Activated CD4-positive, alpha-beta memory T cell treated with anti-CD3 and anti-CD28 coated beads, Interleukin-2, amount 10 ng/mL, durations not matched to agents 7 days and 5 days (primary cell): ENCODE results near the gene OR1N1. TPM values are rescaled to one million over a fixed set of nuclear protein-coding genes. Genes with fewer than 3 reads are reported as not detected.
"Not testable (repeated sequence)": the region's sequence is repeated elsewhere in the genome, so short reads cannot be mapped to it uniquely, and the experiment has no call there.

Source experiments
- CTCF ChIA-PET: fragments of 350-600 bp; sonication (Branson Sonifier 250); formaldehyde crosslinking; loops from one replicate; lab custom pipeline; 2021; ENCODE audit warnings: antibody characterized with exemption, inconsistent platforms; lab: Charles Lee
- POLR2A ChIA-PET: fragments of 350-600 bp; sonication (Branson Sonifier 250); formaldehyde crosslinking; loops from one replicate; lab custom pipeline; 2021; ENCODE audit warnings: antibody characterized with exemption; lab: Charles Lee
- DNase-seq: peaks from one replicate; pipeline ENCODE4 v3.0.0-alpha.2; 2020
- H3K27ac Mint-ChIP-seq: one replicate; pipeline ENCODE4 v1.8.0; 2021; ENCODE audit warnings: mild to moderate bottlenecking, mixed read lengths
- H3K27me3 Mint-ChIP-seq: one replicate; pipeline ENCODE4 v1.8.0; 2021; ENCODE audit warnings: mixed read lengths
- H3K36me3 Mint-ChIP-seq: one replicate; pipeline ENCODE4 v1.8.0; 2021; ENCODE audit warnings: low read depth, mixed read lengths
- H3K4me1 Mint-ChIP-seq: one replicate; pipeline ENCODE4 v1.8.0; 2021; ENCODE audit warnings: mixed read lengths
- H3K4me3 Mint-ChIP-seq: one replicate; pipeline ENCODE4 v1.8.0; 2021; ENCODE audit warnings: mild to moderate bottlenecking, mixed read lengths
- H3K9me3 Mint-ChIP-seq: one replicate; pipeline ENCODE4 v1.8.0; 2021; ENCODE audit warnings: mixed read lengths
- total RNA-seq, 2 experiments: library from RNA; stranded (reverse); gene quantifications; one replicate each; pipeline ENCODE4 v1.2.3, GENCODE V29; 2021

The OR1N1 gene, protein sequence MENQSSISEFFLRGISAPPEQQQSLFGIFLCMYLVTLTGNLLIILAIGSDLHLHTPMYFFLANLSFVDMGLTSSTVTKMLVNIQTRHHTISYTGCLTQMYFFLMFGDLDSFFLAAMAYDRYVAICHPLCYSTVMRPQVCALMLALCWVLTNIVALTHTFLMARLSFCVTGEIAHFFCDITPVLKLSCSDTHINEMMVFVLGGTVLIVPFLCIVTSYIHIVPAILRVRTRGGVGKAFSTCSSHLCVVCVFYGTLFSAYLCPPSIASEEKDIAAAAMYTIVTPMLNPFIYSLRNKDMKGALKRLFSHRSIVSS
- not detected for total RNA-seq

DNA sequence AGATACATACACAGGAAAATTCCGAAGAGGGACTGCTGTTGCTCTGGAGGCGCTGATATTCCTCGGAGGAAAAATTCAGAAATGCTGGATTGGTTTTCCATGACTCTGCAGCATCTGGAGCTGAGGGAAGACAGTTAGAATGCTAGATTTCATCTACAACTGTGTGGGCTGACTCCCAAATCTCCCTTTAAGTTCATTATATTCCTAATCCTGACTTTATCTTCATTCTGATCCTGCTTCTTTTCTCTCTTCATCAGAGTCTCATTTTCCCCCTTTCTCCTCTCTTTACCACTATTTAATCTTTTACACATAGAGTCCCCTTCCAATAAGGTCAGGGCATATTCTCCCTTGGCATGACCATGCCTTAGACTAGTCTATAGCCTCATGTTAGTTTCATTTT is at the start of gene OR1N1:
Gene OR1N1, minus strand, starts transcription at position 101 of the 400 bp plus-strand sequence. Its CDS starts 0 bp downstream, at position 101.
- ChIA-PET CTCF (no interaction called here), POLR2A (no interaction called here)
- Mint-ChIP-seq H3K27ac (no peak within 1 kb of the TSS), H3K4me3 (no peak within 1 kb of the TSS), H3K27me3 (peaks cover 1% of the 10 kb centered on the region), H3K4me1 (no peaks in the 10 kb centered on the region), H3K9me3 (no peaks in the 10 kb centered on the region), H3K36me3 (no peaks in the 10 kb centered on the region)
- DNase-seq = no peak

DNA sequence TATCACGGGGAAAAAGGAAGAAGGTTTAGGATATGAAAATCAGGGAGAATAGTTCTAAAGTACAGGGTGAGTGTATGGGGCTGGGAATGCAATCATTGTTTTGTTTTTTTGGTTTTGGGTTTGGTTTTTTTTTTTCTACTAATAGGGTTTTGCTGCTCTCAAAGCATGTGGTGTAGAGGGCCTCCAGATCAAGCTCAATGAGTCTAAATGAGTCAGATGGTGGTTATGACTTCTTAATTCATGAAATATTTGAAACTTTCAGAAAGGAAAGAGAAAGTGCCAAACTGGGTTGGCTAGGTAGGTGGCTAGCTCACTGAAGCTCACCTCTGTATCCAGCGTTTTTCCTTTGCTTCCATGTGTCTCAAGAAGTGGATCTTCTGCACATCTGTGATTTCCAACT is 45.4 kb upstream of the OR1N1 start:
- Mint-ChIP-seq H3K4me1 (peaks cover 3% of the 10 kb centered on the region), H3K36me3 (no peaks in the 10 kb centered on the region), H3K4me3 (no peak overlapping the region), H3K9me3 (no peaks in the 10 kb centered on the region), H3K27me3 (no peaks in the 10 kb centered on the region), H3K27ac (no peak overlapping the region)
- ChIA-PET CTCF (no interaction called here), POLR2A (no interaction called here)
- DNase-seq = no peak

DNA sequence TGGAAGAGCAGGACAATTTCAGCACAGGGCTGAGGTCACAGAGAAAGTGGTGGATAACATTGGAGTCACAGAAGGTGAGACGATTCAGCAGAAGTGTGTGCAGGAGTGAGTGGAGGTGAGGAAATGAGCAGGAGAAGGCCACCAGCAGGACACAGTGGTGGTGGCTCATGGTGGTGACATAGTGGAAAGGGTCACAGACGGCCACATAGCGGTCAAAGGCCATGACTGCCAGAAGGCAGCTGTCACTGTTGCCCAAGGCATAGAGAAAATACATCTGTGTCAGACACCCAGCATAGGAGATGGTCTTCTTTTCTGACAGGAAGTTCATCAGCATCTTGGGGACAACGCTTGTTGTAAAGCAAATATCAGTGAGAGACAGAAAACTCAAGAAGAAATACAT is 40.8 kb upstream of the OR1N1 start:
- H3K27ac Mint-ChIP-seq = no peak overlapping the region
- H3K4me1 Mint-ChIP-seq = peaks cover 3% of the 10 kb centered on the region
- H3K27me3 Mint-ChIP-seq = peaks cover 2% of the 10 kb centered on the region
- ChIA-PET CTCF (no interaction called here), POLR2A (no interaction called here)
- DNase-seq = no peak
- H3K36me3 Mint-ChIP-seq = no peaks in the 10 kb centered on the region
- no peak overlapping the region for H3K4me3 Mint-ChIP-seq
- peaks cover 2% of the 10 kb centered on the region for H3K9me3 Mint-ChIP-seq

DNA sequence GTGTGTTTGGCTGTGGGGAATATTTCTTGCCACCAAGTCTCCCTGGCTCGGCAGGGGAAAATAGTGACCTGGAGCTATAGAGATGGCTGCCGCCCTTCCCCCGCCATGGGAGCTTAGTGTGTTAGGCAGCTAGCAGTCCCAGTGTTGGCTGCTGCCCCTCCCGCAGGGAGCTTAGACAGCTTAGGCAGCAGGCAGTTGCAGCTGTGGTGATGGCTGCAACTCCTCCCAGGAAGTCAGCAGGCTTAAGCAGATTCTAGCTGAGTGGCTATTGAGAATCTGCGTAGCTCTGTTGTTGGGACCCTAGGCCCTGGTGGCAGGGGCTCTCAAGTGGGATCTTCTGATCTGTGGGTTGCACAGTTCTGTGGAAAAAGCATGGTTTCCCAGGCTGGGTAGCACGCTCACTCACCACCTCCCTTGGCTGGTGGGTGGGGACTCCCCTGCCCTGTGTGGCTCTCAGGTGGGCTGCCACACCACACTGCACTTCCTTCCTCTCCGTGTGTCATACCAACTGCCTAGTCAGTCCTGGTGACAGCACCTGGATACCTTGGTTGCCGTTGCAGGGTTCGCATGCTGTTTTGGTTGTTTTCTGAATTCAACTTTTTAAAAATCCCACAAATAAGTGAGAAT is 35.2 kb upstream of the OR1N1 start:
- Mint-ChIP-seq H3K4me3 (no peak overlapping the region), H3K27ac (no peak overlapping the region), H3K27me3 (peaks cover 7% of the 10 kb centered on the region), H3K9me3 (peaks cover 2% of the 10 kb centered on the region), H3K4me1 (no peaks in the 10 kb centered on the region), H3K36me3 (no peaks in the 10 kb centered on the region)
- POLR2A ChIA-PET = no interaction called here
- DNase-seq = no peak
- CTCF ChIA-PET = no interaction called here

DNA sequence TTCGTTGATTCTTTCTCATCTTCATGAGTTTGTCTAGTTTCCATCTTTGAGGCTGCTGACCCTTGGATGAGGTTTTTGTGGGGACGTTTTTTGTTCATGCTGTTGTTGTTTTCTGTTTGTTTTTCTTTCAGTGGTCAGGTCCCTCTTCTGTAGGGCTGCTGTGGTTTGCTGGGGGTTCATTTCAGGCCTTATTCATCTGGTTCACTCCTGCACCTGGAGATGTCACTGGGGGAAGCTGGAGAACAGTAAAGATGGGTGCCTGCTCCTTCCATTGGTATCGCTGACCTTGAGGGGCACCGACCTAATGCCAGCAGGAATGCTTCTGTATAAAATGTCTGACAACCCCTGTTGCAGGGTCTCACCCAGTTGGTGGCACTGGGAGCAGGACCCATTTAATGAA is 34.4 kb upstream of the OR1N1 start:
- CTCF ChIA-PET = no interaction called here
- no peaks in the 10 kb centered on the region for H3K4me1 Mint-ChIP-seq
- POLR2A ChIA-PET = no interaction called here
- H3K4me3 Mint-ChIP-seq = no peak overlapping the region
- peaks cover 5% of the 10 kb centered on the region for H3K27me3 Mint-ChIP-seq
- no peaks in the 10 kb centered on the region for H3K36me3 Mint-ChIP-seq
- no peak for DNase-seq
- peaks cover 2% of the 10 kb centered on the region for H3K9me3 Mint-ChIP-seq
- no peak overlapping the region for H3K27ac Mint-ChIP-seq

DNA sequence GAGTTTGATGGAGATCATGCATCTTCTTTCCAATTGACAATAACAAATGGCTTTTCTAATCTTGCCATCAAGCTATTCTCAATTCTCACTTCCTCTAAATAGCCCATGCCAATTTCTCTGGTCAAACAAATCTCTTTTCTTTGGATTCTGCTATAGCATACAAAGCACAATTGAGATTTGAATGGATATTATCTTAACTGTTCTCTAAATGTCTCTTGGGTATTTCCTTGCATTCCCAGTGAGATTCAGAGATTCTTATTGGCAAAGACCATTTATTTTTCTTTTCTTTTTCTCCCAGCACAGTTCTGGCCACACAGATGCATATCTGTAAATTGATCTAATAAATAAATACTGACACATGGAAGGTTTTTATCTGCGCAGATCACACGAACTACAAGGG is 25.7 kb upstream of the OR1N1 start, which contains the start of gene OR1N2:
Gene OR1N2, plus strand, starts transcription at position 301 of the 400 bp plus-strand sequence. CDS start 100 bp downstream, outside the sequence.
- ChIA-PET POLR2A (no interaction called here), CTCF (no interaction called here)
- Mint-ChIP-seq H3K27me3 (peaks cover 6% of the 10 kb centered on the region), H3K36me3 (no peaks in the 10 kb centered on the region), H3K27ac (no peak within 1 kb of the TSS), H3K4me3 (no peak within 1 kb of the TSS), H3K4me1 (no peaks in the 10 kb centered on the region), H3K9me3 (no peaks in the 10 kb centered on the region)
- DNase-seq = no peak

DNA sequence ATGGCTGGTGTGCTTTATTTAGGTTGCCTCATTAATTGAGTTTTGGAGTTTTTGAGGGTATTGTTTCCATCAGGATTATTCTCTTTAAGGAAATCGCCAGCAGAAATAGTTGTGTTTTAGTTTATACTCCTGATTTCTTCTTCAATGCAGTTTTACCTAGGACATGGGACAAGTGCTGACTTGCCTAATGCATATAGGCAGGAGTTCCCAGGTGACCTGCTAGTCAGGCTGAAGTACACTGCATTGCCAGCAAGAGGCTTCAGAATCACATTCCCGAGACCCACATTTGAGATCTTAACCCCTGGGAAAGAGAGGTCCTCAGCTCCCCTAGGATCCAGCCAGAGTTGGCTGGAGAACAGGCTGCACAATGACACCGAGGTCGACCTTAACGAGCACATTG is 24.3 kb upstream of the OR1N1 start:
- ChIA-PET CTCF (no interaction called here), POLR2A (no interaction called here)
- Mint-ChIP-seq H3K27me3 (peaks cover 6% of the 10 kb centered on the region), H3K36me3 (no peaks in the 10 kb centered on the region), H3K27ac (no peak overlapping the region), H3K4me3 (no peak overlapping the region), H3K4me1 (no peaks in the 10 kb centered on the region), H3K9me3 (no peaks in the 10 kb centered on the region)
- DNase-seq = no peak

DNA sequence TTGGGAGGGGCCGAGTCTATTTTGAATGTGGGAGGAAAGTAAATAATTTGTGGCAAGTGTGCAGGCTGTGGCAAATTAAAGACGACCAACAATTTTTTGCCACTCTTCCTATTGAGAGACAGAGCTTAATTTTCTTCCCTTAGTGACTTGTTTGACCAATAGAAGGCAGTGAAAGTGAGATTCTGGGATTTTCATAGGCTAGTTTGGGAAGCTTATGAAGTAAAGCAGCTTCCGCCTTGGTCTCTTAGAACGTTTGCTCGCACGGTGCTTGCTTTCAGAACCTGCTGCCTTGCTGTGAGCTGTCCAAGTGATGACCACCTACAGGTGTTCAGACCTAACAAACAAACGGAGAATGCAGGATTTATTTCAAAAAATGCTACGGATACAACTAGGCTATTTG is 19.1 kb upstream of the OR1N1 start:
- Mint-ChIP-seq H3K4me3 (no peak overlapping the region), H3K27me3 (no peaks in the 10 kb centered on the region), H3K4me1 (no peaks in the 10 kb centered on the region), H3K36me3 (no peaks in the 10 kb centered on the region), H3K27ac (no peak overlapping the region), H3K9me3 (no peaks in the 10 kb centered on the region)
- ChIA-PET CTCF (no interaction called here), POLR2A (no interaction called here)
- no peak for DNase-seq

DNA sequence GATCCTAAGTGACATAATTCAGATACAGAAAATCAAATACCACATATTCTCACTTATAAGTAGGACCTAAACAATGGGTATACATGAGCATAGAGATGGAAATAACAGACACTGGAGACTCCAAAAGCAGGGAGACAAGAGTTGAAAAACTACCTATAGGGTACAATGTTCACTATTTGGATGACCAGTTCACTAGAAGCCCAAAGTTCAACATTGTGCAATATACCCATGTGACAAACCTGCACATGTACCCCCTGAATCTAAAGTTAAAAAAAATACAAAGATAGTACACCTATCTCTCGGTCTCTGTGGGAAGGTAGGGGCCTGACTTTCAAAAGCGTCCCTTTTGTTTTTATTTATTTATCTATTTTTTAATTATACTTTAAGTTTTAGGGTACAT is 11.7 kb upstream of the OR1N1 start:
- no peak for DNase-seq
- ChIA-PET POLR2A (no interaction called here), CTCF (no interaction called here)
- H3K27me3 Mint-ChIP-seq = no peaks in the 10 kb centered on the region
- no peaks in the 10 kb centered on the region for H3K4me1 Mint-ChIP-seq
- no peak overlapping the region for H3K4me3 Mint-ChIP-seq
- peaks cover 2% of the 10 kb centered on the region for H3K9me3 Mint-ChIP-seq
- no peak overlapping the region for H3K27ac Mint-ChIP-seq
- no peaks in the 10 kb centered on the region for H3K36me3 Mint-ChIP-seq

DNA sequence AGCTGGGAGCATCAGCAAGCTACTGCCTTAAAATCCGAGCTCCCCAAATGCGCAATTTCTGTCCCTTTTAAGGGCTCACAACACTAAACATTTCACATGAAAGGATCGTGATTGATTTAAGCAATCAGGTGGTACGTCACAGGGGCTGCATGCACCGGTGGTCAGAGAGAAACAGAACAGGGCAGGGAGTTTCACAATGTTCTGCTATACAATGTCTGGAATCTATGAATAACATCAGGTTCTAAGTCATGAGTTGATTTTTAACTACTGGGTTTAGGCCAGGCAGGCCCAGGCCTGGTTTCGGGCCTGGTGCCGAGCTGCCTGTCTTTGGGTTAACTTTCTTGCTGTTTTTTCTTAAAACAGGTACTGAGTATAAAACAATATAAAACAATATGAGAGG is 10.0 kb upstream of the OR1N1 start:
- H3K27ac Mint-ChIP-seq, CTCF ChIA-PET, H3K36me3 Mint-ChIP-seq, POLR2A ChIA-PET, H3K4me1 Mint-ChIP-seq, H3K9me3 Mint-ChIP-seq, H3K4me3 Mint-ChIP-seq, H3K27me3 Mint-ChIP-seq, DNase-seq: not testable (repeated sequence)

DNA sequence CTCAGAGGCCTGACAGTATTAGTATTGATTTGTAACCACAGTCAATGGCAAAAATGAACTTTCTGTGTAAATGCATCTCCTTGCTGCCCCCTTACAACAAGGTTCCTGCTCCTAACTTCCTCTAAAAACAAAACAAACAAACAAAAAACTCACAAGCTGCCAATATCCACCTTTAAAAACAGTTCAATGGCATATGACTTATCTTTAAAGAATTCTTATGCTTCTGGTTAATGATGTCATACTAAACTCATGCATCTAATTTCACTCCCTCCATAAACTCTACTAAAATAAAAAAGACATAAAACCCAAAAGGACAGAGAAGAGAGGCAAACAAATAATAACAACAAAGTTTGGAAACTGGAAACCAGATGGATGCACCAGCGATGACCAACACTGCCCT is 9.0 kb upstream of the OR1N1 start:
- Mint-ChIP-seq H3K27ac (no peak overlapping the region), H3K36me3 (no peaks in the 10 kb centered on the region), H3K4me1 (no peaks in the 10 kb centered on the region), H3K4me3 (no peak overlapping the region), H3K27me3 (no peaks in the 10 kb centered on the region), H3K9me3 (peaks cover 2% of the 10 kb centered on the region)
- ChIA-PET POLR2A (no interaction called here), CTCF (no interaction called here)
- no peak for DNase-seq

DNA sequence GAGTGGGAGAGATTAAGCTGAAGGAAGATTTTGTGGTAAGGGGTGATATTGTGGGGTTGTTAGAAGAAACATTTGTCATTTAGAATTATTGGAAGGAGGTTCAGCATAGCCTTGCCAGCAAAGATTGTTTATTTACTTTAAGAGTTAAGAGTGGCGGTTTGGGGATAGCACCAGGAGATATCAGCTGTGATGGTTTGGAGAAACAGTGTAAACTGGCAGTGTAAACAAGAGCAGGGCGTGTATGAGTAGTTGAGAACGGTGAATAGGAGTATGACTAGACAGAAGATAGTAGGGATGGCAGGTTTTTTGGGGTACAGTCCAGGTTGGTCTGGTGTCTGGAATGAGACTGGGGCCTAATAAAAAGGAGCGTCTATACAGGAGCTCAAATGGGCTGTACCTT is 4.1 kb upstream of the OR1N1 start:
- H3K4me1 Mint-ChIP-seq, CTCF ChIA-PET, H3K9me3 Mint-ChIP-seq, H3K36me3 Mint-ChIP-seq, POLR2A ChIA-PET, H3K27me3 Mint-ChIP-seq, H3K27ac Mint-ChIP-seq, DNase-seq, H3K4me3 Mint-ChIP-seq: not testable (repeated sequence)

DNA sequence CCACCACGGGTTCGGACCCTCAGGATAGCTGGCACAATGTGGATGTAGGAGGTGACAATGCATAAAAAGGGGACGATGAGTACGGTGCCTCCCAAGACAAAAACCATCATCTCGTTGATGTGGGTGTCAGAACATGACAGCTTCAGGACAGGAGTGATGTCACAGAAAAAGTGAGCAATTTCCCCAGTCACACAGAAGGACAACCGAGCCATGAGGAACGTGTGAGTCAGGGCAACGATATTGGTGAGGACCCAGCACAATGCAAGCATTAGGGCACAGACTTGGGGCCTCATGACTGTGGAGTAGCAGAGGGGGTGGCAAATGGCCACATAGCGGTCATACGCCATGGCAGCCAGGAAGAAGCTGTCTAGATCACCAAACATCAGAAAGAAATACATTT is 491 bp downstream of the OR1N1 start:
- CTCF ChIA-PET = no interaction called here
- H3K9me3 Mint-ChIP-seq = no peaks in the 10 kb centered on the region
- POLR2A ChIA-PET = no interaction called here
- H3K4me1 Mint-ChIP-seq = no peaks in the 10 kb centered on the region
- peaks cover 2% of the 10 kb centered on the region for H3K27me3 Mint-ChIP-seq
- no peak overlapping the region for H3K4me3 Mint-ChIP-seq
- H3K27ac Mint-ChIP-seq = no peak overlapping the region
- DNase-seq = no peak
- no peaks in the 10 kb centered on the region for H3K36me3 Mint-ChIP-seq

DNA sequence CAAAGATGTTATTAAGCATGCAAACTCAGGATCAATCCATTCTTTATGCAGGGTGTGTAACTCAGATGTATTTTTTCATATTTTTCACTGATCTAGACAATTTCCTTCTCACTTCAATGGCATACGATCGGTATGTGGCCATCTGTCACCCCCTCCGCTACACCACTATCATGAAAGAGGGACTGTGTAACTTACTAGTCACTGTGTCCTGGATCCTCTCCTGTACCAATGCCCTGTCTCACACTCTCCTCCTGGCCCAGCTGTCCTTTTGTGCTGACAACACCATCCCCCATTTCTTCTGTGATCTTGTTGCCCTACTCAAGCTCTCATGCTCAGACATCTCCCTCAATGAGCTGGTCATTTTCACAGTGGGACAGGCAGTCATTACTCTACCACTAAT is 7.7 kb downstream of the OR1N1 start:
- Mint-ChIP-seq H3K4me1 (no peaks in the 10 kb centered on the region), H3K4me3 (no peak overlapping the region), H3K27me3 (peaks cover 7% of the 10 kb centered on the region), H3K9me3 (no peaks in the 10 kb centered on the region), H3K27ac (no peak overlapping the region), H3K36me3 (no peaks in the 10 kb centered on the region)
- ChIA-PET CTCF (no interaction called here), POLR2A (no interaction called here)
- DNase-seq = no peak
